Fibroblast of mammary gland (primary cell): ENCODE results near the gene MSX2.
A peak's percentile ranks its signal among the peaks of the same experiment; 100 is the strongest.

ENCODE experiments used
- DNase-seq: peaks from one replicate; pipeline ENCODE4 v3.0.0-alpha.2; 2010; ENCODE audit warnings: low read depth
- H3K4me3 ChIP-seq: 2 replicates; pipeline ENCODE4 v1.5.1; 2011; ENCODE audit warnings: low read depth, mild to moderate bottlenecking, low read length, moderate library complexity; ENCODE audit not compliant: control insufficient read depth
- CTCF ChIP-seq: conservative IDR thresholded peaks from 2 replicates; pipeline ENCODE4 v1.5.1; 2011; ENCODE audit warnings: low read depth, low read length, inconsistent platforms; ENCODE audit not compliant: control insufficient read depth, insufficient read depth

The MSX2 gene

DNA sequence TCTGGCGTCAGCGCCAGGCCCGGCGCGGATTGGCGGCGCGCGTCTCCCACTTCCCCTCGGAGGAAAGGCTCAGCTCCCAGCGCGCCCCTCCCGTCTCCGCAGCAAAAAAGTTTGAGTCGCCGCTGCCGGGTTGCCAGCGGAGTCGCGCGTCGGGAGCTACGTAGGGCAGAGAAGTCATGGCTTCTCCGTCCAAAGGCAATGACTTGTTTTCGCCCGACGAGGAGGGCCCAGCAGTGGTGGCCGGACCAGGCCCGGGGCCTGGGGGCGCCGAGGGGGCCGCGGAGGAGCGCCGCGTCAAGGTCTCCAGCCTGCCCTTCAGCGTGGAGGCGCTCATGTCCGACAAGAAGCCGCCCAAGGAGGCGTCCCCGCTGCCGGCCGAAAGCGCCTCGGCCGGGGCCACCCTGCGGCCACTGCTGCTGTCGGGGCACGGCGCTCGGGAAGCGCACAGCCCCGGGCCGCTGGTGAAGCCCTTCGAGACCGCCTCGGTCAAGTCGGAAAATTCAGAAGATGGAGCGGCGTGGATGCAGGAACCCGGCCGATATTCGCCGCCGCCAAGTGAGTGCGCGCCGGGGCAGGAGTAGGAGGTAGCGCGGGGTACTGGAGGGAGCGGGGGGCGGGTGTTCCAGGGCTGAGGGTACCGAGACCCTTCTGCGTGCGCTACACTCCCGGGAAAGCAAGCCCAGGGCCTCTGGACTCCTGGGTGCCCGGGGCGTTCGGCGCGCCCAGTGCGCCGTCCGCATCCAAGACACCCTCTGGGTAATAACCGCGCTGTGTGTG lies at the start of gene MSX2:
TSS of gene MSX2 (plus strand) at position 99 of the 777 bp plus-strand sequence. CDS start at position 177, 78 bp downstream.
- H3K4me3 ChIP-seq, result peak within 1 kb of the TSS; percentile 57
- peak; percentile 78 for DNase-seq
- no peak for TF ChIP-seq CTCF

DNA sequence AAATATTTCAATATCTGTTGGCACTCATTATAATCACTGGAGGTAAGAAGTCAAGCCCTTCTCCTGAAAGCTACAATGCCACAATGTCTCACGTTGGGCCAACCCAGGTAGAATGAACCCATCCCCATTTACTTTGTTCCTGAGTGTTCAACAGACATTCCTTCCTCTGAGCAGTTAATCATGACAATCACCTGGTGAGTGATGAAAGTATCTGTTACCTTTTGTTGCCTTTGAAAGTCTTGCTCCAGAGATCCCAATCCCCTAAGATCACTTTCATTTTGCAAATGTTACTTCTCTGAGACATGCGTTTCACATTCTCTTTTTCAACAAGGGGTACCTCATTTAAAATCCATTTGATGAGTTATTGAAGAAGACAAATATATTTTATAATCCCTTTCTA lies 49.3 kb upstream of the MSX2 start:
- TF ChIP-seq CTCF, result no peak
- H3K4me3 ChIP-seq, result no peak overlapping the region
- DNase-seq, result no peak

DNA sequence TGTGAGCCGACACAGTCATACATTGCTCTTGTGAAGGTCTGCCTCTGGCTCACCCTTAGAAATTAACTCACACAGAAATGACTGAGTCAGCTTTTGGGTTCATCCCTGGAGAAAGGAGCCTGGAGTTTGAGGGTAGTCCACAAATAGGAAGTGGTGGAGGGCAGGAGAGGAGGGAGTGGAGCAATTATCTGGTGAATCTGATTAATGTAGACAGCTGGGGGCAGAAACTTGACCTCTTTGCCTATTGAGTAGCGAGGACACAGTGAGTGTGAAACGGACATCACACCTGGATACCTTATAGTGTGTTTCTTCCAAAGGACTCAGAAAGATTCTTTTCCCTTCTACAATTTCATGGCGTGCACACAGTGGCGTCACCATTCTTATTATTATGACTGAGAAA lies 48.5 kb upstream of the MSX2 start:
- no peak for TF ChIP-seq CTCF
- no peak overlapping the region for H3K4me3 ChIP-seq
- DNase-seq, result no peak

DNA sequence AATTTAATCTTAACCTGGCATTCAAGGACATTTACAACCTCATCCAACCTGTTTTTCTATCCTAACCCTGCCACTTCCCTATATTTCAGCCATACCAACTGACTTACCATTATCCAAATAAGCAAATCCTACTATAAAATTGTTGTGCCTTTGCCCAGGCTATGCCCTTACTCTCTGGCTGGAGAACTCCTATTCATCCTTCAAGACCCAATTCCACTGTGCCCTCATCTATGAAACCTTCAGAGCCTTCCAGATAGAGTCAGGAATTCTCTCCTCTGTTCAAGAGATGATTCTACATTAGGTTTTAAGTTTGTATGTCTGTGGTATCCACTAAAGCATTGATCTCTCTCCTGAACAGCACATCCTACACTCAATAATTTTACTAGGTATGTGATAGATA lies 46.3 kb upstream of the MSX2 start:
- H3K4me3 ChIP-seq, result no peak overlapping the region
- no peak for TF ChIP-seq CTCF
- no peak for DNase-seq

DNA sequence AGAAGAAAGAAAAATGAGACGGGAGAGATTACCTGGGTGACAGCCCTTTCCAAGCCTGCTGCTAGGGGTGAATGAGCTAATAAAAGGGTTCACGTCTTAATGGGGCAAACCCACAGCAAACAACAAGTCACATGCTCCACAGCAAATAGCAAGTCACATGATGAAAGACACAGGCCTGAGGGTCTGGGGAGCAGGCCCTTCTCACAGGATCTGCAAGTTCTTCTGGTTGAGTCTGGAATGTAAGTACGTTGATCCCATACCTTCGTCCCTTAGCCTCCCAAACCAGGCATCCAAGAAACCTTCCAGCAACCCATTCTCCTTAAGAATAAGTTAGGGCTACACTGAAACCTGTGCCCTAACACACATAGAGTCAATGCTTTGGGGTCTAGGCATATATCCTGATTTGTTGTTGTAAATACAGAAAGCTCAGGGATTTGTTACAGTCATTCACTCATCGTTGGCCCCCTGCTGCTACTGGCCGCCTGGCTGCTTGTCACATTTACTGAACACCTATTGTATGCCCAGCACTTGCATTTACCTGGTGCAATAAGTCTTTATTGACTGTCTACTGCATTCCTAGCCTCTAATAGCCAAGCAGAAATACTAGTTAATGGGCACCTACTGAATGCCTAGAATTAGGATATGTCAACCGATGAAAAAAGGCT lies 43.3 kb upstream of the MSX2 start:
- no peak for TF ChIP-seq CTCF
- no peak for DNase-seq
- no peak overlapping the region for H3K4me3 ChIP-seq

DNA sequence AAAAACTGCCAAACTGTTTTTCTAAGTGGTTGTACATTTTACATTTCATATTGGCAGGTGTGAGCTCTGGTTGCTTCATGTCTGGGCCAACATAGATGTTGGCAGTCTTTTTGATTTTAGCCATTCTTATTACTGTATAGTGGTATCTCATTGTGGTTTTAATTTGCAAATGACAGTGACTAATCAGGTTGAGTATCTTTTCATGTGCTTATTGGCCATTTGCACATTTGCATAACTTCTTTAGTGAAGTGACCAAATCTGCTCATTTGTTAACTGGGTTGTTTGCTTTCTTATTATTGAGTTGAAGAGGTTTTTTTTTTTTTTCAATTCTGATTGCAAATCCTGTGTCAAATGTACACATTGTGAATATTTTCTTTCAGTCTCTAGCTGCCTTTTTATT lies 36.9 kb upstream of the MSX2 start:
- no peak overlapping the region for H3K4me3 ChIP-seq
- no peak for DNase-seq
- no peak for TF ChIP-seq CTCF
